SW480 (cell line): ENCODE results near the gene GRIA1.
"Not testable (repeated sequence)": the region's sequence is repeated elsewhere in the genome, so short reads cannot be mapped to it uniquely, and the experiment has no call there.

ENCODE experiments used
- DNase-seq: peaks from one replicate; pipeline ENCODE4 v3.0.0-alpha.2; 2016; ENCODE audit warnings: low spot score

The GRIA1 gene

GRCh38 chr5:153719324-153719723 is 228.9 kb downstream of the GRIA1 start:
- DNase-seq, result no peak

- not testable (repeated sequence) for DNase-seq
These were observed 232.6 kb downstream of the GRIA1 start for GRCh38 chr5:153723022-153723610.

- DNase-seq, result no peak
These were observed 251.6 kb downstream of the GRIA1 start for GRCh38 chr5:153742060-153742459.

- DNase-seq, result no peak
These were observed 254.3 kb downstream of the GRIA1 start for GRCh38 chr5:153744751-153745150.

GRCh38 chr5:153745778-153746395 is 255.4 kb downstream of the GRIA1 start:
- no peak for DNase-seq

- DNase-seq, result no peak
These were observed 256.0 kb downstream of the GRIA1 start for GRCh38 chr5:153746440-153746839.

GRCh38 chr5:153748823-153749222 is 258.4 kb downstream of the GRIA1 start:
- no peak for DNase-seq

- no peak for DNase-seq
These were observed 259.5 kb downstream of the GRIA1 start for GRCh38 chr5:153749960-153750359.

GRCh38 chr5:153751251-153751650 is 260.8 kb downstream of the GRIA1 start:
- DNase-seq, result no peak

GRCh38 chr5:153752890-153753289 is 262.4 kb downstream of the GRIA1 start:
- DNase-seq, result no peak

- DNase-seq, result peak; percentile 39
These were observed 263.4 kb downstream of the GRIA1 start for GRCh38 chr5:153753645-153754432.

GRCh38 chr5:153755913-153756500 is 265.5 kb downstream of the GRIA1 start:
- no peak for DNase-seq

- no peak for DNase-seq
These were observed 266.1 kb downstream of the GRIA1 start for GRCh38 chr5:153756540-153756939.

- DNase-seq, result no peak
These were observed 275.5 kb downstream of the GRIA1 start for GRCh38 chr5:153765987-153766386.

GRCh38 chr5:153767221-153768188 is 277.0 kb downstream of the GRIA1 start:
- DNase-seq, result no peak

GRCh38 chr5:153770066-153770465 is 279.6 kb downstream of the GRIA1 start:
- DNase-seq, result no peak

- DNase-seq, result no peak
These were observed 284.2 kb downstream of the GRIA1 start for GRCh38 chr5:153774686-153775085.

GRCh38 chr5:153775923-153776322 is 285.5 kb downstream of the GRIA1 start:
- DNase-seq, result peak; percentile 18

GRCh38 chr5:153777681-153778581 is 287.5 kb downstream of the GRIA1 start:
- DNase-seq, result no peak

GRCh38 chr5:153779836-153780235 is 289.4 kb downstream of the GRIA1 start:
- DNase-seq, result no peak
